Measurements from ENCODE around the gene DEXI. TPM values are rescaled to one million over a fixed set of nuclear protein-coding genes. Genes with fewer than 3 reads are reported as not detected.

Gene DEXI
- total and polyA plus RNA-seq, 7 donors: 71.9 to 122 (median 95.1) TPM

DNA sequence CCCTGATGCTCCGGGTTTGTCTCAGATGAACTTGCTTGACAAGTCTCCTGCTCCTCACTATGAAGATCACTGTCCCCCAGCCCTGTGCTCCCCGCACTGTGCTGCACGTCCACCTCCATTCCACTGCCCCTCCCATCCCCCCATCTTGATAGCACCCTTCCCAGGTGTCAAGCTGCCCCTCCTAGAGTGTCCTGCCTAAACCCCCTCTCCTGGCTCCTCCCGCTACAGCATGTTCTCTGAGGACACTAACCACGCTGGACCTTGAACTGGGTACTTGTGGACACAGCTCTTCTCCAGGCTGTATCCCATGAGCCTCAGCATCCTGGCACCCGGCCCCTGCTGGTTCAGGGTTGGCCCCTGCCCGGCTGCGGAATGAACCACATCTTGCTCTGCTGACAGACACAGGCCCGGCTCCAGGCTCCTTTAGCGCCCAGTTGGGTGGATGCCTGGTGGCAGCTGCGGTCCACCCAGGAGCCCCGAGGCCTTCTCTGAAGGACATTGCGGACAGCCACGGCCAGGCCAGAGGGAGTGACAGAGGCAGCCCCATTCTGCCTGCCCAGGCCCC is 18.5 kb downstream of the DEXI start:
- H3K4me3 ChIP-seq: no peak overlapping the region
- WGBS, 3 donors: 16 to 39% (median 27%) methylated on average over 14 of the region's 14 CpGs
- H3K36me3 ChIP-seq (ENCODE audit: insufficient read depth in 1 of 2, low read depth in 1 of 2): peaks cover 0 to 41% of the 10 kb centered on the region in 2 donors
- H3K9me3 ChIP-seq: no peaks in the 10 kb centered on the region
- TF ChIP-seq, protein P1, sequence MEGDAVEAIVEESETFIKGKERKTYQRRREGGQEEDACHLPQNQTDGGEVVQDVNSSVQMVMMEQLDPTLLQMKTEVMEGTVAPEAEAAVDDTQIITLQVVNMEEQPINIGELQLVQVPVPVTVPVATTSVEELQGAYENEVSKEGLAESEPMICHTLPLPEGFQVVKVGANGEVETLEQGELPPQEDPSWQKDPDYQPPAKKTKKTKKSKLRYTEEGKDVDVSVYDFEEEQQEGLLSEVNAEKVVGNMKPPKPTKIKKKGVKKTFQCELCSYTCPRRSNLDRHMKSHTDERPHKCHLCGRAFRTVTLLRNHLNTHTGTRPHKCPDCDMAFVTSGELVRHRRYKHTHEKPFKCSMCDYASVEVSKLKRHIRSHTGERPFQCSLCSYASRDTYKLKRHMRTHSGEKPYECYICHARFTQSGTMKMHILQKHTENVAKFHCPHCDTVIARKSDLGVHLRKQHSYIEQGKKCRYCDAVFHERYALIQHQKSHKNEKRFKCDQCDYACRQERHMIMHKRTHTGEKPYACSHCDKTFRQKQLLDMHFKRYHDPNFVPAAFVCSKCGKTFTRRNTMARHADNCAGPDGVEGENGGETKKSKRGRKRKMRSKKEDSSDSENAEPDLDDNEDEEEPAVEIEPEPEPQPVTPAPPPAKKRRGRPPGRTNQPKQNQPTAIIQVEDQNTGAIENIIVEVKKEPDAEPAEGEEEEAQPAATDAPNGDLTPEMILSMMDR (IDR thresholded peaks at IDR 0.05): no peak
- H3K4me1 ChIP-seq: peaks cover 41% of the 10 kb centered on the region
- DNase-seq (peak; percentile 87 to 95), ATAC-seq (peak; percentile 75 to 83 (median 78))
- no peaks in the 10 kb centered on the region for H3K27me3 ChIP-seq (ENCODE audit: insufficient read depth in 3 of 3, low read length in 2 of 3)
- intact Hi-C loops (cut with DNase I): loop anchor here in 1 of 2 donors (2.0 to 5.0 kb wide), 3 partner anchors 183 to 391 kb away; no protein-coding TSS in a partner anchor
- H3K27ac ChIP-seq: peak overlapping the region; percentile 91

DNA sequence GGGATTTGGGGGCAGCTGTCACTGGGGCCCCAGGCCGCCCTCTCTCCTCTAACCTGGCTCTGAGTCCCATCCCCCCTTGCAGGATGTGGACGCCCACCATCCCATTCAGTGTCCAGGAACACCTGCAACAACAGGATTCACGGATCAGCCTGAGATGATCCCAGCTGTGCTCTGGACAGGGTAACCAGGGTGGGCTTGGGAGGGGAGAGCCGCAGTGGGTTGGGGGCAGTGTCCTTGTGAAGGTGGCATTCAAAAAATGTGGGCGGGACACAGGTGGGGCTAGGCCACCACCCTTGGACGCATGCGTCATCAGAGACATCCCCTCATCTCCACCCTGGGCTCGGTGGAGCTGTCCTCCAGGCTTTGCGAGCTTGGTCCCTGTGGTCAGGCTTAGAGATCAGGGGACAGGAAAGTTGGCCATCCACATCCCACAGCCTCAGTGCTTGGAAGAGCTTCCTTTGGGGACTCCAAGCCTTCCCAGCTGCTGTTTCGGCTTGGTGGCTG is 19.1 kb downstream of the DEXI start:
- no peak for ATAC-seq
- no peak for DNase-seq
- intact Hi-C loops (cut with DNase I): loop anchor here in 1 of 2 donors (2.0 to 5.0 kb wide), 3 partner anchors 182 to 391 kb away; no protein-coding TSS in a partner anchor

DNA sequence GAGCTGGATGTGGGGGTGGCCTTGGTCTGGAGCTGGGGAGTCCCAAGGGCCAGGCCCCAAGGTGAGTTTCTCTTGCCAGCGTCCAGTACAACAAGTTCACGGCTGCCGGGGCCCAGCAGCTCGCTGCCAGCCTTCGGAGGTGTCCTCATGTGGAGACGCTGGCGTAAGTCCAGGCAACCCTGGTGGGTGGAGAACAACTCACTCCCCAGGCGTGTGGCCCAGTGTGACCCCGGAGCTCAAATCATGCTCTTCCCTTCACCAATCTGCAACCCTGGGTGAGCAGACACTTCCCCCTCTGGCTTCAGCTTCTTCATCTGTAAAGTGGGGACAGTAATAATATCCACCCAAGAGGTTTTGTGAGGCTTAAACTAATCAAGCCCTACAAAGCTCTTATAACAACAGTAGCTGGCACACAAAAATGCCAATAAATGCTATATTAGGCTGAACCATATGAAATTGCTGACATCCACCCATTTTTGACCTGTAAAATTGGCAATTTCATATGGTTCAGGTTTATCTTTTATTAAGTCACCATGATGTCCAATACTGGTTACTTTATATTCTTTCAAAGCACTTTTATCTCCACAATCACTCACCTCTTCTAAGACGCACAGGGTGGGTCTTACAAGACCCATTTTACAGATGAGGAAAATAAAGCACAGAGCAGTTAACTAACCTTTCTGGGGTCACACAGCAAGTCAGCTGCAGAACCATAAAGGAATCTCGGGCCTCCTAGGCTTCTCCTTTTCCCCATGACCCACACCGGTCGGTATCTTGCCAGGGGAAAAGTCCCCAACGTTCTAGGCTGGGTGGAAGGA is 19.7 kb downstream of the DEXI start:
- no peaks in the 10 kb centered on the region for H3K27me3 ChIP-seq (ENCODE audit: insufficient read depth in 3 of 3, low read length in 2 of 3)
- TF ChIP-seq, protein P1 (IDR thresholded peaks at IDR 0.05): no peak
- DNase-seq: peak; percentile 85 to 93
- H3K4me1 ChIP-seq: peaks cover 47% of the 10 kb centered on the region
- peak overlapping the region; percentile 91 for H3K27ac ChIP-seq
- no peak overlapping the region for H3K4me3 ChIP-seq
- H3K9me3 ChIP-seq: no peaks in the 10 kb centered on the region
- peaks cover 0 to 29% of the 10 kb centered on the region in 2 donors for H3K36me3 ChIP-seq (ENCODE audit: insufficient read depth in 1 of 2, low read depth in 1 of 2)
- intact Hi-C loops (cut with DNase I): loop anchor here in 1 of 2 donors (2.0 to 5.0 kb wide), 3 partner anchors 182 to 390 kb away; no protein-coding TSS in a partner anchor
- 30 to 41% (median 31%) methylated on average over 10 to 14 of the region's 14 CpGs for WGBS, 3 donors
- peak; percentile 24 to 64 (median 48) for ATAC-seq

More for the DNA sequence above, 19.1 kb downstream of the DEXI start:
- Histone ChIP-seq H3K9me3 (no peaks in the 10 kb centered on the region), H3K36me3 (ENCODE audit: insufficient read depth in 1 of 2, low read depth in 1 of 2) (peaks cover 0 to 35% of the 10 kb centered on the region in 2 donors), H3K27me3 (ENCODE audit: insufficient read depth in 3 of 3, low read length in 2 of 3) (no peaks in the 10 kb centered on the region), H3K4me1 (peaks cover 45% of the 10 kb centered on the region), H3K27ac (peak overlapping the region; percentile 91), H3K4me3 (no peak overlapping the region)
- WGBS, 3 donors: 54 to 63% (median 60%) methylated on average over 10 of the region's 10 CpGs
- TF ChIP-seq, protein P1 (IDR thresholded peaks at IDR 0.05): no peak

DNA sequence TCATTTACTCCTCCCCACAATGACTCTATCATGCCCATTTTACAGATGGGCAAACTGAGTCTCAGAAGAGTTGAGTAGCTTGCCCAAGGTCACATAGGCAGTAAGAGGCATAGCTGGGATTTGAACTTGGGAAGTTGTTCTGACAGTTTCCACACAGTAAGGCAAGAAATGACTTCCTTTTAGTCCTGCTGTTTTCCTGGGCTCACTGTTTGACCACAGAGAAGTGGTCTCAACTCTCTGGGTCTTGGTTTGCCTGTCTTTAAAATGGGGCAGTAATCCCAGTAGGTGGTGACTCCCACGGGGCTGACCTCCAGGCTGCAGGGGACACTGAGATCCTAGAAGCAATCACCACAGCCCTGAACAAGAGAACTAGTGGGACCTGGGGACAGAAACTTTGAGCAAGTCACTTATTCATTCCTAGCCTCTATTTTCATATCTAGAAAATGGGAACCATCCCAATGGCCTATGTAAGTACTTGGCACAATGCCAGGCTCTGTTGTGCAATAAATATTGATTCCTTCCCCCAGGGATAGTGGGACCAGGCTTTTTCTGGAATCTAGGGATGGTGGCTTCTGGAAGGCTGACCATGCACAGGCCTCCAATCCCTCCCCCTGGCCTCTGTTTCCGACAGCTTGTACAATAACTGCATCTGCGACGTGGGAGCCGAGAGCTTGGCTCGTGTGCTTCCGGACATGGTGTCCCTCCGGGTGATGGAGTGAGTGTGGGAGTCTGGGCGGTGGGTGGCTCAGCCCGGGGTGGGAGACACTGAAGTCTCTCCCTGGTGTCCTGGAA is 20.5 kb downstream of the DEXI start:
- Histone ChIP-seq H3K27me3 (ENCODE audit: insufficient read depth in 3 of 3, low read length in 2 of 3) (no peaks in the 10 kb centered on the region), H3K4me3 (no peak overlapping the region), H3K4me1 (peaks cover 47% of the 10 kb centered on the region), H3K9me3 (no peaks in the 10 kb centered on the region), H3K36me3 (ENCODE audit: insufficient read depth in 1 of 2, low read depth in 1 of 2) (peaks cover 0 to 21% of the 10 kb centered on the region in 2 donors), H3K27ac (peak overlapping the region; percentile 91)
- ATAC-seq: peak; percentile 6 to 36 (median 15)
- 17 to 22% (median 18%) methylated on average over 10 of the region's 10 CpGs for WGBS, 3 donors
- TF ChIP-seq, protein P1 (IDR thresholded peaks at IDR 0.05): no peak
- intact Hi-C loops (cut with DNase I): loop anchor here in 1 of 2 donors (2.0 to 5.0 kb wide), 3 partner anchors 181 to 389 kb away; no protein-coding TSS in a partner anchor
- no peak for DNase-seq

Measured in psoas muscle (tissue), 8 donors.